ENCODE measurements around the gene NSUN7. TPM values are rescaled to one million over a fixed set of nuclear protein-coding genes. Genes with fewer than 3 reads are reported as not detected.

Gene NSUN7
- total and polyA plus RNA-seq, 4 donors: 0.21 to 4.5 (median 1.3) TPM

DNA sequence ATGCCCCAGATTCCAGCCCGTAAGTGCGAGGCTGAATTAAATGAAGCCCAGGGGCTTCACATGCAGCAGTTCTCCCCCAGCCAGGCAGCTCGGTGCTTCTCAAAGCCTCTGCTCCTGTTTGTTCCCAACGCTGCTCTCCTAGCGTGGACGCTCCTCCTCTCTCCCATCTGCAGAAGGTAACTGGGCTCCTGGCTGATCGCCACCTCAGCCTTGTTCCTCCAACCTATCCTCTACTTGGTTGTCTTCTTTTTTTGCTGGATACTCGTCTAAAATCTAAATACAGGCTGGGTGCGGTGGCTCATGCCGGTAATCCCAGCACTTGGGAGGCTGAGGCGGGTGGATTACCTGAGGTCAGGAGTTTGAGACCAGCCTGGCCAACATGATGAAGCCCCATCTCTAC, 70.3 kb downstream of the NSUN7 start:
- no peak for DNase-seq (ENCODE audit: low spot score)
- Histone ChIP-seq H3K27ac (ENCODE audit: low read depth in 1 of 2, low read length in 2 of 2) (no peak overlapping the region), H3K4me3 (ENCODE audit: low read depth in 1 of 3, low read length in 3 of 3) (no peak overlapping the region), H3K4me1 (ENCODE audit: control insufficient read depth in 4 of 4, insufficient read depth in 4 of 4, low read length in 3 of 4) (peaks cover 0 to 3% (median 0%) of the 10 kb centered on the region in 4 donors), H3K36me3 (ENCODE audit: control insufficient read depth in 4 of 4, insufficient read depth in 3 of 4, low read depth in 1 of 4, low read length in 3 of 4) (peaks cover 3 to 44% (median 26%) of the 10 kb centered on the region in 4 donors), H3K9ac (ENCODE audit: low read depth in 1 of 2, low read length in 2 of 2) (no peak overlapping the region), H3K27me3 (ENCODE audit: control insufficient read depth in 4 of 4, insufficient read depth in 4 of 4, low read length in 3 of 4) (no peaks in the 10 kb centered on the region), H3K9me3 (ENCODE audit: control insufficient read depth in 4 of 4, low read length in 3 of 4) (no peaks in the 10 kb centered on the region)
- WGBS: 96% methylated on average over 11 of the region's 11 CpGs
- TF ChIP-seq, protein P1, sequence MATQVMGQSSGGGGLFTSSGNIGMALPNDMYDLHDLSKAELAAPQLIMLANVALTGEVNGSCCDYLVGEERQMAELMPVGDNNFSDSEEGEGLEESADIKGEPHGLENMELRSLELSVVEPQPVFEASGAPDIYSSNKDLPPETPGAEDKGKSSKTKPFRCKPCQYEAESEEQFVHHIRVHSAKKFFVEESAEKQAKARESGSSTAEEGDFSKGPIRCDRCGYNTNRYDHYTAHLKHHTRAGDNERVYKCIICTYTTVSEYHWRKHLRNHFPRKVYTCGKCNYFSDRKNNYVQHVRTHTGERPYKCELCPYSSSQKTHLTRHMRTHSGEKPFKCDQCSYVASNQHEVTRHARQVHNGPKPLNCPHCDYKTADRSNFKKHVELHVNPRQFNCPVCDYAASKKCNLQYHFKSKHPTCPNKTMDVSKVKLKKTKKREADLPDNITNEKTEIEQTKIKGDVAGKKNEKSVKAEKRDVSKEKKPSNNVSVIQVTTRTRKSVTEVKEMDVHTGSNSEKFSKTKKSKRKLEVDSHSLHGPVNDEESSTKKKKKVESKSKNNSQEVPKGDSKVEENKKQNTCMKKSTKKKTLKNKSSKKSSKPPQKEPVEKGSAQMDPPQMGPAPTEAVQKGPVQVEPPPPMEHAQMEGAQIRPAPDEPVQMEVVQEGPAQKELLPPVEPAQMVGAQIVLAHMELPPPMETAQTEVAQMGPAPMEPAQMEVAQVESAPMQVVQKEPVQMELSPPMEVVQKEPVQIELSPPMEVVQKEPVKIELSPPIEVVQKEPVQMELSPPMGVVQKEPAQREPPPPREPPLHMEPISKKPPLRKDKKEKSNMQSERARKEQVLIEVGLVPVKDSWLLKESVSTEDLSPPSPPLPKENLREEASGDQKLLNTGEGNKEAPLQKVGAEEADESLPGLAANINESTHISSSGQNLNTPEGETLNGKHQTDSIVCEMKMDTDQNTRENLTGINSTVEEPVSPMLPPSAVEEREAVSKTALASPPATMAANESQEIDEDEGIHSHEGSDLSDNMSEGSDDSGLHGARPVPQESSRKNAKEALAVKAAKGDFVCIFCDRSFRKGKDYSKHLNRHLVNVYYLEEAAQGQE (IDR thresholded peaks at IDR 0.05): no peak
- TF ChIP-seq HNF4G (IDR thresholded peaks at IDR 0.05) (no peak), FOXA2 (IDR thresholded peaks at IDR 0.05) (no peak), FOXA1 (IDR thresholded peaks at IDR 0.05) (no peak)

DNA sequence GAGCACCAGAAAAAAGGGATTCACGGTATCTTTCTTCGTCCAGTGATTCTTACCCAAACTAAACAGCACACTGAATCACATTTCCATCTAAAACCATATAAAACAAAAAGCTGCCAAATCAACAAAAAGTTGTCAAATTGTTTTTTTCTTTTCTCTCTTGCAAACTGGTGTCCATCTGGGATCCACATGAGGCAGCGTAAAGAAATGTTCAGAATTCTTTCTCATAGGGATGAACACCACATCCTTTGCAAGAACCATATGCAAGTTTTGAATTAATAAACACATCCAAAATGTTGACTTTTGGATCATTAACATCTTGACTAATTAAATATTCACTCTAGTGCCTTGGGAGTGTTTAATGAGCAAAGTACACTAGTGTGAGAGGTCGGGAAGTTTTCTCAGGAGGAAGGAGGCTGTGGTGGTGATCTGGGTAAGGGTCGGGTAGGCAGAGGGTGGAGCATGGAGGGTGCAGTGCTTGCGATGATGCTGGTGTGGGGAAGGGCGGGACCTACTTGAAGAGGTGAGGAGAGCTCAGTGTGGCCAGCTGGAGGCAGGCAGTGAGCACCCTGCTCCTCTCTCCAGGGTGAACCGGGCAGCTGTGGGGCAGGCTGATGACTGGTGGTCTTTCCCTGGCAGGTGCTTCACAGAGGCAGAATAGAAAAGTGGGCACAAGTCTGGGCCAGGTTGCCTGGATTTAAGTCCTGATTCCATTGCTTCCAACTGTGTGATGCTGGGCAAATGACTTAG, 72.8 kb downstream of the NSUN7 start:
- H3K36me3 ChIP-seq (ENCODE audit: control insufficient read depth in 4 of 4, insufficient read depth in 3 of 4, low read depth in 1 of 4, low read length in 3 of 4): peaks cover 3 to 51% (median 28%) of the 10 kb centered on the region in 4 donors
- WGBS: 95% methylated on average over 8 of the region's 8 CpGs
- H3K9me3 ChIP-seq (ENCODE audit: control insufficient read depth in 4 of 4, low read length in 3 of 4): no peaks in the 10 kb centered on the region
- H3K9ac ChIP-seq (ENCODE audit: low read depth in 1 of 2, low read length in 2 of 2): no peak overlapping the region
- no peak overlapping the region for H3K4me3 ChIP-seq (ENCODE audit: low read depth in 1 of 3, low read length in 3 of 3)
- H3K27me3 ChIP-seq (ENCODE audit: control insufficient read depth in 4 of 4, insufficient read depth in 4 of 4, low read length in 3 of 4): no peaks in the 10 kb centered on the region
- TF ChIP-seq HNF4G (IDR thresholded peaks at IDR 0.05) (no peak), RXRA (IDR thresholded peaks at IDR 0.05) (no peak), JUND (IDR thresholded peaks at IDR 0.05) (no peak), HNF4A (conservative IDR thresholded peaks at IDR 0.05) (no peak), EGR1 (IDR thresholded peaks at IDR 0.05; ENCODE audit: low read depth in 2 of 2) (no peak), GABPA (IDR thresholded peaks at IDR 0.05 in 1 of 2, conservative IDR thresholded peaks at IDR 0.05 in 1 of 2) (no peak), FOXA1 (IDR thresholded peaks at IDR 0.05) (no peak), SP1 (IDR thresholded peaks at IDR 0.05) (no peak), RAD21 (IDR thresholded peaks at IDR 0.05) (no peak), YY1 (IDR thresholded peaks at IDR 0.05) (no peak), NR2F2 (IDR thresholded peaks at IDR 0.05) (no peak)
- TF ChIP-seq, protein P2, sequence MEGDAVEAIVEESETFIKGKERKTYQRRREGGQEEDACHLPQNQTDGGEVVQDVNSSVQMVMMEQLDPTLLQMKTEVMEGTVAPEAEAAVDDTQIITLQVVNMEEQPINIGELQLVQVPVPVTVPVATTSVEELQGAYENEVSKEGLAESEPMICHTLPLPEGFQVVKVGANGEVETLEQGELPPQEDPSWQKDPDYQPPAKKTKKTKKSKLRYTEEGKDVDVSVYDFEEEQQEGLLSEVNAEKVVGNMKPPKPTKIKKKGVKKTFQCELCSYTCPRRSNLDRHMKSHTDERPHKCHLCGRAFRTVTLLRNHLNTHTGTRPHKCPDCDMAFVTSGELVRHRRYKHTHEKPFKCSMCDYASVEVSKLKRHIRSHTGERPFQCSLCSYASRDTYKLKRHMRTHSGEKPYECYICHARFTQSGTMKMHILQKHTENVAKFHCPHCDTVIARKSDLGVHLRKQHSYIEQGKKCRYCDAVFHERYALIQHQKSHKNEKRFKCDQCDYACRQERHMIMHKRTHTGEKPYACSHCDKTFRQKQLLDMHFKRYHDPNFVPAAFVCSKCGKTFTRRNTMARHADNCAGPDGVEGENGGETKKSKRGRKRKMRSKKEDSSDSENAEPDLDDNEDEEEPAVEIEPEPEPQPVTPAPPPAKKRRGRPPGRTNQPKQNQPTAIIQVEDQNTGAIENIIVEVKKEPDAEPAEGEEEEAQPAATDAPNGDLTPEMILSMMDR (IDR thresholded peaks at IDR 0.05; ENCODE audit: low read depth, low read length, missing input control): no peak
- TF ChIP-seq, protein P3, sequence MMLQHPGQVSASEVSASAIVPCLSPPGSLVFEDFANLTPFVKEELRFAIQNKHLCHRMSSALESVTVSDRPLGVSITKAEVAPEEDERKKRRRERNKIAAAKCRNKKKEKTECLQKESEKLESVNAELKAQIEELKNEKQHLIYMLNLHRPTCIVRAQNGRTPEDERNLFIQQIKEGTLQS (IDR thresholded peaks at IDR 0.05): no peak
- TF ChIP-seq, protein P1 (IDR thresholded peaks at IDR 0.05): no peak
- TF ChIP-seq, protein P4, sequence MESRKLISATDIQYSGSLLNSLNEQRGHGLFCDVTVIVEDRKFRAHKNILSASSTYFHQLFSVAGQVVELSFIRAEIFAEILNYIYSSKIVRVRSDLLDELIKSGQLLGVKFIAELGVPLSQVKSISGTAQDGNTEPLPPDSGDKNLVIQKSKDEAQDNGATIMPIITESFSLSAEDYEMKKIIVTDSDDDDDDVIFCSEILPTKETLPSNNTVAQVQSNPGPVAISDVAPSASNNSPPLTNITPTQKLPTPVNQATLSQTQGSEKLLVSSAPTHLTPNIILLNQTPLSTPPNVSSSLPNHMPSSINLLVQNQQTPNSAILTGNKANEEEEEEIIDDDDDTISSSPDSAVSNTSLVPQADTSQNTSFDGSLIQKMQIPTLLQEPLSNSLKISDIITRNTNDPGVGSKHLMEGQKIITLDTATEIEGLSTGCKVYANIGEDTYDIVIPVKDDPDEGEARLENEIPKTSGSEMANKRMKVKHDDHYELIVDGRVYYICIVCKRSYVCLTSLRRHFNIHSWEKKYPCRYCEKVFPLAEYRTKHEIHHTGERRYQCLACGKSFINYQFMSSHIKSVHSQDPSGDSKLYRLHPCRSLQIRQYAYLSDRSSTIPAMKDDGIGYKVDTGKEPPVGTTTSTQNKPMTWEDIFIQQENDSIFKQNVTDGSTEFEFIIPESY (IDR thresholded peaks at IDR 0.05): no peak
- DNase-seq (ENCODE audit: low spot score): no peak
- H3K27ac ChIP-seq (ENCODE audit: low read depth in 1 of 2, low read length in 2 of 2): no peak overlapping the region
- no peaks in the 10 kb centered on the region for H3K4me1 ChIP-seq (ENCODE audit: control insufficient read depth in 4 of 4, insufficient read depth in 4 of 4, low read length in 3 of 4)
